DOHH2 (cell line): ENCODE results near the gene FRY.
A peak's percentile ranks its signal among the peaks of the same experiment; 100 is the strongest.

Experiments used
- H3F3A ChIP-seq: fragments of 200-600 bp; sonication (generic), shearing (Covaris generic); 2 replicates; pipeline ENCODE4 v1.6.0; 2016; ENCODE audit warnings: antibody characterized with exemption, mild to moderate bottlenecking; ENCODE audit not compliant: control insufficient read depth, insufficient read depth
- H3K27ac ChIP-seq: fragments of 200-600 bp; sonication (generic); 2 replicates; pipeline ENCODE4 v1.5.1; 2014; ENCODE audit warnings: low read depth, mild to moderate bottlenecking, low read length, moderate library complexity
- H3K27me3 ChIP-seq: fragments of 200-600 bp; sonication (generic); 2 replicates; pipeline ENCODE4 v1.6.1; 2014; ENCODE audit warnings: mild to moderate bottlenecking, low read length, mixed read lengths; ENCODE audit not compliant: control insufficient read depth
- H3K36me3 ChIP-seq: fragments of 200-600 bp; sonication (generic); 2 replicates; pipeline ENCODE4 v1.6.1; 2014; ENCODE audit warnings: mild to moderate bottlenecking, low read length, moderate library complexity, mixed read lengths; ENCODE audit not compliant: control insufficient read depth
- H3K4me1 ChIP-seq: fragments of 200-600 bp; sonication (generic); 2 replicates; pipeline ENCODE4 v1.6.1; 2014; ENCODE audit warnings: mild to moderate bottlenecking, low read length, mixed read lengths; ENCODE audit not compliant: control insufficient read depth
- H3K4me2 ChIP-seq: fragments of 200-600 bp; sonication (generic); 2 replicates; pipeline ENCODE4 v1.6.0; 2014; ENCODE audit warnings: mild to moderate bottlenecking, low read length, moderate library complexity
- H3K4me3 ChIP-seq: fragments of 200-600 bp; sonication (generic); 2 replicates; pipeline ENCODE4 v1.5.1; 2014; ENCODE audit warnings: mild to moderate bottlenecking, low read length, mixed read lengths
- H3K79me2 ChIP-seq: fragments of 200-600 bp; sonication (generic); 2 replicates; pipeline ENCODE4 v1.6.1; 2014; ENCODE audit warnings: mild to moderate bottlenecking, low read length, mixed read lengths; ENCODE audit not compliant: control insufficient read depth
- H3K9me2 ChIP-seq: fragments of 200-600 bp; sonication (generic); replicated peaks from 2 replicates; pipeline ENCODE4 v1.6.1; 2014; ENCODE audit warnings: mild to moderate bottlenecking, low read length, mixed read lengths; ENCODE audit not compliant: control insufficient read depth
- H3K9me3 ChIP-seq: fragments of 200-600 bp; sonication (generic); 2 replicates; pipeline ENCODE4 v1.6.1; 2014; ENCODE audit warnings: antibody characterized with exemption, low read length, mixed read lengths; ENCODE audit not compliant: control insufficient read depth, insufficient read depth
- H4K20me1 ChIP-seq: fragments of 200-600 bp; sonication (generic); 2 replicates; pipeline ENCODE4 v1.6.0; 2014; ENCODE audit warnings: low read depth, mild to moderate bottlenecking, antibody characterized with exemption, low read length, moderate library complexity; ENCODE audit not compliant: control insufficient read depth, insufficient read depth
- CTCF ChIP-seq: fragments of 200-600 bp; sonication (generic); IDR thresholded peaks from one replicate; pipeline ENCODE4 v1.5.1; 2014; ENCODE audit warnings: antibody characterized with exemption, mild to moderate bottlenecking, low read depth, low read length; ENCODE audit not compliant: poor library complexity, severe bottlenecking
- EZH2phosphoT487 ChIP-seq: fragments of 200-600 bp; sonication (generic); IDR thresholded peaks from 2 replicates; pipeline ENCODE4 v1.6.1; 2017; ENCODE audit warnings: borderline replicate concordance, mild to moderate bottlenecking, antibody characterized with exemption, low read length, moderate library complexity, mixed read lengths

FRY gene

GRCh38 chr13:32036757-32037156 lies 5.2 kb downstream of the FRY start:
- TF ChIP-seq EZH2phosphoT487 (no peak), CTCF (no peak)
- peak overlapping the region; percentile 76; the same call in 1 of the 2 replicates for H3K27ac ChIP-seq
- peaks cover 87% of the 10 kb centered on the region for H3K4me1 ChIP-seq
- no peaks in the 10 kb centered on the region for H4K20me1 ChIP-seq
- H3K36me3 ChIP-seq = peaks cover 78% of the 10 kb centered on the region
- peaks cover 22% of the 10 kb centered on the region for H3F3A ChIP-seq
- H3K9me3 ChIP-seq = no peaks in the 10 kb centered on the region
- no peaks in the 10 kb centered on the region for H3K9me2 ChIP-seq
- H3K27me3 ChIP-seq = no peaks in the 10 kb centered on the region
- H3K79me2 ChIP-seq = peaks cover 99% of the 10 kb centered on the region
- peak overlapping the region; percentile 85 for H3K4me3 ChIP-seq
- H3K4me2 ChIP-seq = peak overlapping the region; percentile 96

- Histone ChIP-seq H4K20me1 (no peaks in the 10 kb centered on the region), H3K9me3 (no peaks in the 10 kb centered on the region), H3K79me2 (peaks cover 99% of the 10 kb centered on the region), H3K4me3 (peak overlapping the region; percentile 85; the same call in 1 of the 2 replicates), H3K4me1 (peaks cover 94% of the 10 kb centered on the region), H3K27me3 (no peaks in the 10 kb centered on the region), H3K27ac (no peak overlapping the region), H3K4me2 (peak overlapping the region; percentile 96), H3F3A (peaks cover 25% of the 10 kb centered on the region), H3K9me2 (no peaks in the 10 kb centered on the region), H3K36me3 (peaks cover 85% of the 10 kb centered on the region)
- TF ChIP-seq EZH2phosphoT487 (no peak), CTCF (no peak)
Measured at GRCh38 chr13:32037471-32037870, 5.9 kb downstream of the FRY start.

DNA sequence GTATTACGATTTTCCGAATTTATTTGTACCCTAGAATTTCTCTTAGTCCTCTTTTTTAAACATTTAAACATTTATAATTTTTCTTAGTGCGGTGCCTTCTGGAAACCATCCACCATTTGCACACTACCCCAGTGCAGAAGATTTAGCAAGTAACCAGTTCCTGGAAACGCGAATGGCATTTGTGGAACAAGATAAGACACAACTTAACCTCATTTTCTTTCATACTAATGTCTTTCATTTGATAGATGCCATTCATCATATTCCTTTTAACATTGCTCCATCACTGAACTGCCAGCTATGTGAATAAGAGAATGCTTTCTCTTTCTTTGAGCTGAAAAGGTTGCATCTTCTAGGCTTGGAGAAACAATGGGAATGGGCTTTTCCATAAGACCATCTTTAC lies 6.8 kb downstream of the FRY start:
- no peak overlapping the region for H3K27ac ChIP-seq
- peaks cover 88% of the 10 kb centered on the region for H3K36me3 ChIP-seq
- no peak overlapping the region for H3K4me3 ChIP-seq
- no peaks in the 10 kb centered on the region for H3K9me2 ChIP-seq
- peak overlapping the region; percentile 69 for H3K4me2 ChIP-seq
- peaks cover 100% of the 10 kb centered on the region for H3K4me1 ChIP-seq
- peaks cover 99% of the 10 kb centered on the region for H3K79me2 ChIP-seq
- TF ChIP-seq CTCF = no peak
- TF ChIP-seq EZH2phosphoT487 = no peak
- H3F3A ChIP-seq = peaks cover 25% of the 10 kb centered on the region
- no peaks in the 10 kb centered on the region for H3K9me3 ChIP-seq
- no peaks in the 10 kb centered on the region for H4K20me1 ChIP-seq
- no peaks in the 10 kb centered on the region for H3K27me3 ChIP-seq

DNA sequence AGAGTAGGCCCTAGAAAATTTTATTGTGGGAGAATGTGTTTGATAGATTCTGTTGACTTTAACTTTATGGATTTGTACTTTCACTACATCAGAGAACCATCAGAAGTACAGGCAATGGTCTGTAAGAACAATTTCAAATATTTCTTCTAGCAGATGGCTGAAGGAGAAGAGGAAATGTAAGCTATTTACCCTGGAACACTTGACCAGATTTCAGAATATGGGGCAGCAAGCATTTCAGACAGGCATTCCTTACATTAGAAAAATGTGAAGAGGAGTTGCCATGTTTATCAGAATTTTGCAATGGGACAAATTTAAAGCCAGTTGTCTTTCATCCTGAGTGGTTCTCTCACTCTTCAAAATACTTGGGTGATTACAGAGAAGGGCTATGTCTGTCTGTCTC lies 7.5 kb downstream of the FRY start:
- H3F3A ChIP-seq = peaks cover 25% of the 10 kb centered on the region
- H3K9me3 ChIP-seq = no peaks in the 10 kb centered on the region
- peaks cover 97% of the 10 kb centered on the region for H3K79me2 ChIP-seq
- no peak overlapping the region for H3K4me3 ChIP-seq
- H3K4me2 ChIP-seq = peak overlapping the region; percentile 69
- peak overlapping the region; percentile 97 for H3K27ac ChIP-seq
- TF ChIP-seq CTCF (no peak), EZH2phosphoT487 (no peak)
- H4K20me1 ChIP-seq = no peaks in the 10 kb centered on the region
- peaks cover 100% of the 10 kb centered on the region for H3K4me1 ChIP-seq
- H3K36me3 ChIP-seq = peaks cover 84% of the 10 kb centered on the region
- H3K9me2 ChIP-seq = no peaks in the 10 kb centered on the region
- no peaks in the 10 kb centered on the region for H3K27me3 ChIP-seq
